OCI-LY3 (cell line): ENCODE measurements around the gene RPS6KA1.
A peak's percentile ranks its signal among the peaks of the same experiment; 100 is the strongest.
"Not testable (repeated sequence)": the region's sequence is repeated elsewhere in the genome, so short reads cannot be mapped to it uniquely, and the experiment has no call there.

ENCODE experiments used
- H2AFZ ChIP-seq: fragments of 200-600, 300-600 bp; shearing (Covaris generic); 2 replicates; pipeline ENCODE4 v1.6.0; 2014; ENCODE audit warnings: antibody characterized with exemption, low read depth, low read length
- H3K27ac ChIP-seq: fragments of 200-600, 300-600 bp; sonication (generic); 2 replicates; pipeline ENCODE4 v1.5.1; 2014; ENCODE audit warnings: mild to moderate bottlenecking, low read length, moderate library complexity, mixed read lengths
- H3K27me3 ChIP-seq: fragments of 200-600, 300-600 bp; sonication (generic); 2 replicates; pipeline ENCODE4 v1.6.1; 2014; ENCODE audit warnings: low read depth, low read length, mixed read lengths
- H3K36me3 ChIP-seq: fragments of 200-600, 300-600 bp; sonication (generic); replicated peaks from 2 replicates; pipeline ENCODE3; 2014; ENCODE audit warnings: low read depth, low read length, mixed read lengths
- H3K4me1 ChIP-seq: fragments of 300-600, 200-600 bp; sonication (generic); 2 replicates; pipeline ENCODE4 v1.6.1; 2014; ENCODE audit warnings: low read length, mixed read lengths
- H3K4me2 ChIP-seq: fragments of 200-600, 300-600 bp; sonication (generic); 2 replicates; pipeline ENCODE4 v1.6.1; 2014; ENCODE audit warnings: low read length, mixed read lengths
- H3K4me3 ChIP-seq: fragments of 300-600, 200-600 bp; sonication (generic); 2 replicates; pipeline ENCODE4 v1.5.1; 2014; ENCODE audit warnings: antibody characterized with exemption, mild to moderate bottlenecking, low read length, moderate library complexity
- H3K79me2 ChIP-seq: fragments of 300-600, 200-600 bp; shearing (Covaris generic); 2 replicates; pipeline ENCODE4 v1.6.1; 2014; ENCODE audit warnings: mild to moderate bottlenecking, low read length, mixed read lengths
- H3K9ac ChIP-seq: fragments of 300-600, 200-600 bp; shearing (Covaris generic); 2 replicates; pipeline ENCODE4 v1.6.0; 2014; ENCODE audit warnings: mild to moderate bottlenecking, low read length, moderate library complexity
- H3K9me3 ChIP-seq: fragments of 200-600, 300-600 bp; shearing (Covaris generic); 2 replicates; pipeline ENCODE4 v1.6.1; 2014; ENCODE audit warnings: low read length, mixed read lengths; ENCODE audit not compliant: insufficient read depth
- H4K20me1 ChIP-seq: fragments of 200-600, 300-600 bp; sonication (generic); 2 replicates; pipeline ENCODE4 v1.6.1; 2016; ENCODE audit warnings: low read length, mixed read lengths; ENCODE audit not compliant: insufficient read depth
- CTCF ChIP-seq: fragments of 200-600, 300-600 bp; sonication (generic); IDR thresholded peaks from 2 replicates; pipeline ENCODE4 v1.5.1; 2014; ENCODE audit warnings: antibody characterized with exemption, low read length, low read depth
- EZH2phosphoT487 ChIP-seq: fragments of 200-600 bp; shearing (Covaris generic); IDR thresholded peaks from 2 replicates; pipeline ENCODE4 v1.6.1; 2018; ENCODE audit warnings: antibody characterized with exemption, mixed run types, low read depth

RPS6KA1 gene

GRCh38 chr1:26500488-26501175 lies 28.9 kb upstream of the RPS6KA1 start:
- H3K27me3 ChIP-seq, result no peaks in the 10 kb centered on the region
- H3K4me3 ChIP-seq, result peak overlapping the region; percentile 94
- H3K4me2 ChIP-seq, result peak overlapping the region; percentile 99
- no peaks in the 10 kb centered on the region for H4K20me1 ChIP-seq
- no peak for TF ChIP-seq CTCF
- TF ChIP-seq EZH2phosphoT487, result no peak
- peak overlapping the region; percentile 83 for H3K27ac ChIP-seq
- H3K4me1 ChIP-seq, result peaks cover 11% of the 10 kb centered on the region
- H3K79me2 ChIP-seq, result no peaks in the 10 kb centered on the region; the same call in 1 of the 2 replicates
- H3K9me3 ChIP-seq, result no peaks in the 10 kb centered on the region
- H2AFZ ChIP-seq, result peak overlapping the region; percentile 45
- H3K36me3 ChIP-seq, result no peaks in the 10 kb centered on the region
- H3K9ac ChIP-seq, result peak overlapping the region; percentile 100

- not testable (repeated sequence) for H3K4me1 ChIP-seq, H3K27ac ChIP-seq, H2AFZ ChIP-seq, H3K4me2 ChIP-seq, H3K9me3 ChIP-seq, H3K79me2 ChIP-seq, H3K36me3 ChIP-seq, H3K4me3 ChIP-seq, H3K27me3 ChIP-seq, H4K20me1 ChIP-seq, H3K9ac ChIP-seq
Observed at GRCh38 chr1:26510711-26511110, 18.9 kb upstream of the RPS6KA1 start.

GRCh38 chr1:26515836-26516235 lies 13.7 kb upstream of the RPS6KA1 start:
- H3K36me3 ChIP-seq, H3K4me1 ChIP-seq, H3K4me2 ChIP-seq, H3K9me3 ChIP-seq, H3K79me2 ChIP-seq, H3K4me3 ChIP-seq, H4K20me1 ChIP-seq, H3K9ac ChIP-seq, H3K27ac ChIP-seq, H2AFZ ChIP-seq, H3K27me3 ChIP-seq: not testable (repeated sequence)

GRCh38 chr1:26516987-26517765 lies 12.4 kb upstream of the RPS6KA1 start:
- Histone ChIP-seq H3K9me3 (no peaks in the 10 kb centered on the region), H2AFZ (no peak overlapping the region), H3K36me3 (no peaks in the 10 kb centered on the region), H3K27ac (no peak overlapping the region), H3K79me2 (no peaks in the 10 kb centered on the region), H3K9ac (no peak overlapping the region), H3K4me2 (no peak overlapping the region), H3K4me1 (no peaks in the 10 kb centered on the region), H4K20me1 (no peaks in the 10 kb centered on the region), H3K4me3 (no peak overlapping the region), H3K27me3 (no peaks in the 10 kb centered on the region)
- no peak for TF ChIP-seq EZH2phosphoT487
- no peak for TF ChIP-seq CTCF

- TF ChIP-seq EZH2phosphoT487 (no peak), CTCF (no peak)
- Histone ChIP-seq H3K79me2 (no peaks in the 10 kb centered on the region), H3K4me2 (no peak overlapping the region), H3K36me3 (no peaks in the 10 kb centered on the region), H3K9ac (no peak overlapping the region), H3K27me3 (no peaks in the 10 kb centered on the region), H3K27ac (no peak overlapping the region), H3K4me3 (no peak overlapping the region), H3K4me1 (no peaks in the 10 kb centered on the region), H4K20me1 (no peaks in the 10 kb centered on the region), H2AFZ (no peak overlapping the region), H3K9me3 (no peaks in the 10 kb centered on the region)
Observed at GRCh38 chr1:26517766-26518049, 11.9 kb upstream of the RPS6KA1 start.
